ENCODE data around the gene LGR4.

The LGR4 gene

DNA sequence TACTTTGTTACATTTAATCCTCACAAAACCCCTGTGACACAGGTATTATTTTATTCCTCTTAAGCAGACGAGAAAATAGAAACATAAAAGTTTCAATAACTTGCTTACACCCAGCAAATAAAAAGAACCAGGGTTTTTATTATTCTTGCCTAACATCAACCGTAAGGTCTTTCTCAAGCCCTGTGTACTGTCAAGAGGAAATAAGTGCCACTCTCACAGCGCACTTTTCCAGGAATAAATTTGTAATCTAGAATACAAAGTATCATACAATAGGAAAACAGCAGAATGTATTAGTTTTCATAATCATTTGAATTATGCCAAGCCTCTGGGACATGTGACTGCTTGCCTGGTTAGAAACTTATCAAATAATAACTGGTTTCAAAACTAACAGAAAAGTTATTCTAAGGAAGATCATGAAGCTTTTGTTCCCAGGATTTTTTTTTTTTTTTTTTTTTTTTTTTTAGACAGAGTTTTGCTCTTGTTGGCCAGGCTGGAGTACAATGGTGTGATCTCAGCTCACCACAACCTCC is 117.0 kb downstream of the LGR4 start:
- no peak overlapping the region for H3K27ac ChIP-seq (ENCODE audit: extremely low read depth, low read depth, low read length)
- H3K4me3 ChIP-seq (ENCODE audit: low read depth, low read length) = no peak overlapping the region
- TF ChIP-seq ZNF670 (tag by site-specific recombination; IDR thresholded peaks at IDR 0.05; ENCODE audit: low read depth) = no peak
- TF ChIP-seq, protein P1, sequence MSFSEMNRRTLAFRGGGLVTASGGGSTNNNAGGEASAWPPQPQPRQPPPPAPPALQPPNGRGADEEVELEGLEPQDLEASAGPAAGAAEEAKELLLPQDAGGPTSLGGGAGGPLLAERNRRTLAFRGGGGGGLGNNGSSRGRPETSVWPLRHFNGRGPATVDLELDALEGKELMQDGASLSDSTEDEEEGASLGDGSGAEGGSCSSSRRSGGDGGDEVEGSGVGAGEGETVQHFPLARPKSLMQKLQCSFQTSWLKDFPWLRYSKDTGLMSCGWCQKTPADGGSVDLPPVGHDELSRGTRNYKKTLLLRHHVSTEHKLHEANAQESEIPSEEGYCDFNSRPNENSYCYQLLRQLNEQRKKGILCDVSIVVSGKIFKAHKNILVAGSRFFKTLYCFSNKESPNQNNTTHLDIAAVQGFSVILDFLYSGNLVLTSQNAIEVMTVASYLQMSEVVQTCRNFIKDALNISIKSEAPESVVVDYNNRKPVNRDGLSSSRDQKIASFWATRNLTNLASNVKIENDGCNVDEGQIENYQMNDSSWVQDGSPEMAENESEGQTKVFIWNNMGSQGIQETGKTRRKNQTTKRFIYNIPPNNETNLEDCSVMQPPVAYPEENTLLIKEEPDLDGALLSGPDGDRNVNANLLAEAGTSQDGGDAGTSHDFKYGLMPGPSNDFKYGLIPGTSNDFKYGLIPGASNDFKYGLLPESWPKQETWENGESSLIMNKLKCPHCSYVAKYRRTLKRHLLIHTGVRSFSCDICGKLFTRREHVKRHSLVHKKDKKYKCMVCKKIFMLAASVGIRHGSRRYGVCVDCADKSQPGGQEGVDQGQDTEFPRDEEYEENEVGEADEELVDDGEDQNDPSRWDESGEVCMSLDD (tag by site-specific recombination; IDR thresholded peaks at IDR 0.05) = no peak
- H3K4me1 ChIP-seq (ENCODE audit: control insufficient read depth, insufficient read depth, low read length) = 0 out of 2 replicates have a peak, but pooled peaks cover 6% of the 10 kb centered on the region
- H3K9me3 ChIP-seq (ENCODE audit: control insufficient read depth, insufficient read depth, low read depth, low read length) = no peaks in the 10 kb centered on the region; the same call in 1 of the 2 replicates
- CTCF ChIA-PET = interaction anchor here (0.9 kb wide), 1 partner anchor 130 kb away, joined by 3 read pairs; no protein-coding TSS in a partner anchor
- POLR2A ChIA-PET = no interaction called here
- H3K36me3 ChIP-seq (ENCODE audit: control insufficient read depth in 2 of 2, insufficient read depth in 1 of 2, low read length in 2 of 2) = peaks cover 0 to 6% of the 10 kb centered on the region in 2 experiments; a peak in 1 of 3 replicates

DNA sequence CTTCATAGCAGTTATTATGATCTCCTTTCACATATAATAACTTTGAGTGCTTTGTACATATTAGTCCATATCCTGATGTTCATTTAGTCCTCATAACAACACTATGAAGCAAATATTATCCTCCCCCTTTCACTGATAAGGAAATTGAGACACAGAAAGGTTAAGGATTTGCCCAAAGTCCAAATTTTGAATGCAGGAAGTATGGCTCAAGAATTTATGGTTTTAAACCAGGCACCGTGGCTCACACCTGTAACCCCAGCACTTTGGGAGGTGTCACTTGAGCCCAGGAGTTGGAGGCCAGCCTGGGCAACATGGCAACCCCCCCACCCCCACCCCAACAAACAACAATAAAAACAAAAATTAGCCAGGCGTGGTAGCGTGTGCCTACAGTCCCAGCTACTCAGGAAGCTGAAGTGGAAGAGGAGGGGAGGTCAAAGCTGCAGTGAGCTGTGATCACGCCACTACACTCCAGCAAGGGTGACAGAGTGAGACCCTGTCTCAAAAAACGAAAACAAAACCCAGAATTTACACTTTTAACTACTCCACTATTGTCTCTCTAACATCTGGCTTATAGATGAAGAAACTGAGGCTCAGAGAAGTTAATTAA is 118.1 kb downstream of the LGR4 start:
- ChIA-PET POLR2A (no interaction called here), CTCF (no interaction called here)

More for the DNA sequence above, 118.1 kb downstream of the LGR4 start:
- Histone ChIP-seq H3K27ac (ENCODE audit: extremely low read depth, low read depth, low read length) (no peak overlapping the region), H3K9me3 (ENCODE audit: control insufficient read depth, insufficient read depth, low read depth, low read length) (no peaks in the 10 kb centered on the region; the same call in 1 of the 2 replicates), H3K4me3 (ENCODE audit: low read depth, low read length) (no peak overlapping the region), H3K4me1 (ENCODE audit: control insufficient read depth, insufficient read depth, low read length) (0 out of 2 replicates have a peak, but pooled peaks cover 6% of the 10 kb centered on the region), H3K36me3 (ENCODE audit: control insufficient read depth in 2 of 2, insufficient read depth in 1 of 2, low read length in 2 of 2) (no peaks in the 10 kb centered on the region)
- 0 out of 2 replicates have a peak, but pooled peaks have one; percentile 16 for TF ChIP-seq SCRT1 (tag by site-specific recombination; IDR thresholded peaks at IDR 0.05; ENCODE audit: borderline replicate concordance)
- TF ChIP-seq, protein P2, sequence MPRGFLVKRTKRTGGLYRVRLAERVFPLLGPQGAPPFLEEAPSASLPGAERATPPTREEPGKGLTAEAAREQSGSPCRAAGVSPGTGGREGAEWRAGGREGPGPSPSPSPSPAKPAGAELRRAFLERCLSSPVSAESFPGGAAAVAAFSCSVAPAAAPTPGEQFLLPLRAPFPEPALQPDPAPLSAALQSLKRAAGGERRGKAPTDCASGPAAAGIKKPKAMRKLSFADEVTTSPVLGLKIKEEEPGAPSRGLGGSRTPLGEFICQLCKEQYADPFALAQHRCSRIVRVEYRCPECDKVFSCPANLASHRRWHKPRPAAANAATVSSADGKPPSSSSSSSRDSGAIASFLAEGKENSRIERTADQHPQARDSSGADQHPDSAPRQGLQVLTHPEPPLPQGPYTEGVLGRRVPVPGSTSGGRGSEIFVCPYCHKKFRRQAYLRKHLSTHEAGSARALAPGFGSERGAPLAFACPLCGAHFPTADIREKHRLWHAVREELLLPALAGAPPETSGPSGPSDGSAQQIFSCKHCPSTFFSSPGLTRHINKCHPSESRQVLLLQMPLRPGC (tag by site-specific recombination; IDR thresholded peaks at IDR 0.05) = no peak
- peak; percentile 53; the same call in 1 of the 2 replicates for TF ChIP-seq OSR2 (tag by site-specific recombination; IDR thresholded peaks at IDR 0.05)
- 0 out of 2 replicates have a peak, but pooled peaks have one; percentile 35 for TF ChIP-seq TCF7L2 (IDR thresholded peaks at IDR 0.05; ENCODE audit: borderline replicate concordance, low read depth, low read length)
- TF ChIP-seq ZEB2 (tag by site-specific recombination; IDR thresholded peaks at IDR 0.05) = peak; percentile 41; the same call in 1 of the 2 replicates
- TF ChIP-seq, protein P3, sequence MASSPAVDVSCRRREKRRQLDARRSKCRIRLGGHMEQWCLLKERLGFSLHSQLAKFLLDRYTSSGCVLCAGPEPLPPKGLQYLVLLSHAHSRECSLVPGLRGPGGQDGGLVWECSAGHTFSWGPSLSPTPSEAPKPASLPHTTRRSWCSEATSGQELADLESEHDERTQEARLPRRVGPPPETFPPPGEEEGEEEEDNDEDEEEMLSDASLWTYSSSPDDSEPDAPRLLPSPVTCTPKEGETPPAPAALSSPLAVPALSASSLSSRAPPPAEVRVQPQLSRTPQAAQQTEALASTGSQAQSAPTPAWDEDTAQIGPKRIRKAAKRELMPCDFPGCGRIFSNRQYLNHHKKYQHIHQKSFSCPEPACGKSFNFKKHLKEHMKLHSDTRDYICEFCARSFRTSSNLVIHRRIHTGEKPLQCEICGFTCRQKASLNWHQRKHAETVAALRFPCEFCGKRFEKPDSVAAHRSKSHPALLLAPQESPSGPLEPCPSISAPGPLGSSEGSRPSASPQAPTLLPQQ (tag by site-specific recombination; IDR thresholded peaks at IDR 0.05) = no peak
- TF ChIP-seq, protein P4, sequence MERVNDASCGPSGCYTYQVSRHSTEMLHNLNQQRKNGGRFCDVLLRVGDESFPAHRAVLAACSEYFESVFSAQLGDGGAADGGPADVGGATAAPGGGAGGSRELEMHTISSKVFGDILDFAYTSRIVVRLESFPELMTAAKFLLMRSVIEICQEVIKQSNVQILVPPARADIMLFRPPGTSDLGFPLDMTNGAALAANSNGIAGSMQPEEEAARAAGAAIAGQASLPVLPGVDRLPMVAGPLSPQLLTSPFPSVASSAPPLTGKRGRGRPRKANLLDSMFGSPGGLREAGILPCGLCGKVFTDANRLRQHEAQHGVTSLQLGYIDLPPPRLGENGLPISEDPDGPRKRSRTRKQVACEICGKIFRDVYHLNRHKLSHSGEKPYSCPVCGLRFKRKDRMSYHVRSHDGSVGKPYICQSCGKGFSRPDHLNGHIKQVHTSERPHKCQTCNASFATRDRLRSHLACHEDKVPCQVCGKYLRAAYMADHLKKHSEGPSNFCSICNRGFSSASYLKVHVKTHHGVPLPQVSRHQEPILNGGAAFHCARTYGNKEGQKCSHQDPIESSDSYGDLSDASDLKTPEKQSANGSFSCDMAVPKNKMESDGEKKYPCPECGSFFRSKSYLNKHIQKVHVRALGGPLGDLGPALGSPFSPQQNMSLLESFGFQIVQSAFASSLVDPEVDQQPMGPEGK (tag by site-specific recombination; IDR thresholded peaks at IDR 0.05) = peak; percentile 14; the same call in 1 of the 2 replicates
- TF ChIP-seq ZNF792 (tag by site-specific recombination; IDR thresholded peaks at IDR 0.05) = no peak
- 0 out of 2 replicates have a peak, but pooled peaks have one; percentile 12 for TF ChIP-seq SCRT2 (tag by site-specific recombination; IDR thresholded peaks at IDR 0.05)
- peak; percentile 23; the same call in 1 of the 2 replicates for TF ChIP-seq FEZF1 (tag by site-specific recombination; IDR thresholded peaks at IDR 0.05)
